ENCODE data around the gene PRKRIP1.
"Not testable (repeated sequence)": the region's sequence is repeated elsewhere in the genome, so short reads cannot be mapped to it uniquely, and the experiment has no call there.

Gene PRKRIP1

GRCh38 chr7:102460467-102460866 is 64.3 kb downstream of the PRKRIP1 start:
- DNase-seq = no peak

- no peak for DNase-seq
Observed at GRCh38 chr7:102463841-102464576, 67.8 kb downstream of the PRKRIP1 start.

DNA sequence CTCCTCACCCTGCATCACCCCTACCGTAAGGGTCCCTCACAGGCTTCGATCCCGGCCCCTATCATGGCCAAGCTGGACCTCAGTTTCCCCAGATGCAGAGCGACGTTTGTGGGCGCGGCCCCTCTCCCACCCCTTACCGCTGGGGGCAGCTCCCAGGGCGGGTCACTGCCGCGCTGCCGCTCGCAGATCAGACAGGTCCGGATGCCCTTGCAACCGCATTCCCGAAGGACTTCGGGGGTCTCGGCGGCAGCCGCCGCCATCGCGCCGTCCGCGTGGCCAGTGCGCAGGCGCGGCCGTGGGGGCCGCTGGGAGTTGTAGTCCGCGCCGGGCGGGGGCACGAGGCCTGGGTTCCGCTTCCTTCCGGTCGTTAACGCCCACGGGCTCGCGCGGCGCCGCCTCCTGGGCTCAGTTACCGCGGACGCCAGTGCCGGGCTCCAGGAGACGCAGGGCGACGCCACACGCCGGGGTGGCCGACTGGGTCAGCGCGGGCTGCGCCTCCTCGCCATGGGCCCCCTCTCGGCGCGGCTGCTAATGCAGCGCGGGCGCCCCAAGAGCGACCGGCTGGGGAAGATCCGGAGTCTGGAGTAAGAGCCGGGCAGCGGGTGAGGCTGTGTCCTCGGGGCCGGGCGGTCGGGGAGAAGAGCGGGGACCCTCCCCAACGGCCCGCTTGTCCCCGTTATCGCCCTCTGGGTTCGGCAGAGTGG is 68.6 kb downstream of the PRKRIP1 start, which contains the start of the genes ALKBH4 and LRWD1:
Gene ALKBH4, minus strand, starts transcription at position 287 of the 704 bp plus-strand sequence. Its CDS starts 27 bp downstream, at position 260.
Gene LRWD1, plus strand, starts transcription at position 408 of the 704 bp plus-strand sequence. Its CDS starts 97 bp downstream, at position 505.
- peak; percentile 83 for DNase-seq

DNA sequence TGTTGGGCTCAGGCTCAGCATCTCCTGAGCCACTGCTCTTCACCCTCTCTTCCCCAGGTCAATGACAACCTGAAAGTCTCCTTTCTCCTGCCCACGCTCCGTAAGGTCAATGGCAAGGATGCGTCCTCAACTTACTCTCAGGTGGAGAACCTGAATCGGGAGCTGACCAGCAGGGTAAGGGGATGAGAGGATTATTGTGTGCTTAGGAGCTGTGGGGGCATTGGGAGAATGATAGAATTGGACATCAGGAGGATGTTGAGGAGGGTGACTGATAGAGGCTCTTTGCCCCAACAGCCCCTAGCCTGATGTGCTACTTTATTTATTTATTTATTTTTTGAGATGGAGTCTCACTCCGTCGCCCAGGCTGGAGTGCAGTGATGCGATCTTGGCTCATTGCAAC is 69.9 kb downstream of the PRKRIP1 start:
- DNase-seq = no peak

DNA sequence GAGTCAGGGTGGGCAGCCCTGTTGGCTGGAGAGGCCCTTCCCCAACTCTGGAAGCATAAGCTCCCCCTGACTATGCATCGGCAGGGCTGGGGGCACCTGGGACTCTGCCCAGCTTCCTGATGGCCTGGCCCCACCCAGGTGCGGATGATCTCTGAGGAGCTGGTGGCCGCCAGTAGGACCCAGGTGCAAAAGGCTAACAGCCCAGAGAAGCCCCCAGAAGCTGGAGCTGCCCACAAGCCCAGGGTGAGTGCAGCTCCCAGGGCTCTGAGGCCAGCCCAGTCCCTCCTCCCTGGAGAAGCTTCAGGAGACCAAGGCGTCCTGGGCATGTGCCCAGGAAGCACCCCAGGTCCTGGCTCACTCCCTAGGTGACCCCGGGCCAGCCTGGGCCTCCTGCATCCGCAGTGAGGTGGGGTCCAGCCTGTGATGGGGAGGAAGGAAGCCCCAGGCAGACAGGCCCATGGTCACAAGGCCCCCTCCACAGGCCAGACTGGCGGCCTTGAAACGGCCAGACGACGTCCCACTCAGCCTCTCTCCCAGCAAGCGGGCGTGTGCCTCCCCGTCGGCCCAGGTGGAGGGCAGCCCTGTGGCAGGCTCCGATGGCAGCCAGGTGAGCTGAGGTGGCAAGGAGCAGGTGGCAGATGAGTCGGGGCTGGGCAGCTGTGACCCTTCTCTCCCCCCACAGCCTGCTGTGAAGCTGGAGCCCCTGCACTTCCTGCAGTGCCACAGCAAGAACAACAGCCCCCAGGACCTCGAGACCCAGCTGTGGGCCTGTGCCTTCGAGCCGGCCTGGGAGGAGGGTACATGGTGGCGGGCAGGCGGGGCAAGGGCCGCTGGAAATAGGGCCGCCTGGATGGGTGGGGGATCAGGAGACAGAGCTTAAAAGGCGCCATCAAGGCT is 71.7 kb downstream of the PRKRIP1 start:
- no peak for DNase-seq

- DNase-seq = no peak
Observed at GRCh38 chr7:102468478-102469350, 72.6 kb downstream of the PRKRIP1 start.

DNA sequence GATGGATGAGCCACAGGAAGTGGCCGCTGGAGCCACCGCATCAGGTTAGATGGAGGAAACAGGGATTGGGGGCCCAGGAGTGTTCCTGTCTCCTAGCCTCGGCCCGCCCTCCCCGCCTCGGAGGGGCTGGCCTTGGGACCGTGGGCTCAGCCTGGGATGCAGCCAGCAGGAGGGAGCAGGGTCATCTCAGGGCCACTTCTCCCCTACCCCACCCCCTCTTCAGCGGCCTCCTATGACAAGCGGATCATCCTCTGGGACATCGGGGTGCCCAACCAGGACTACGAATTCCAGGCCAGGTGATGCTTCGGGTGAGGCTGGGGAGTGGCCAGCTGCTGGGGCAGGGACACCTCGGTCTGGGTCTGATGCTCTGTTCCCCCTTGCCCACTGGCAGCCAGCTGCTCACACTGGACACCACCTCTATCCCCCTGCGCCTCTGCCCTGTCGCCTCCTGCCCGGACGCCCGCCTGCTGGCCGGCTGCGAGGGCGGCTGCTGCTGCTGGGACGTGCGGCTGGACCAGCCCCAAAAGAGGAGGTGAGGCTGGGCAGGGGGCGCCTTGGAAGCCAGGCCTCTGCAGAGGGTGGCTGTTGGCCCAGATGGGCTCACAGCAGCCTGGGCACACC is 73.3 kb downstream of the PRKRIP1 start:
- DNase-seq = no peak

DNA sequence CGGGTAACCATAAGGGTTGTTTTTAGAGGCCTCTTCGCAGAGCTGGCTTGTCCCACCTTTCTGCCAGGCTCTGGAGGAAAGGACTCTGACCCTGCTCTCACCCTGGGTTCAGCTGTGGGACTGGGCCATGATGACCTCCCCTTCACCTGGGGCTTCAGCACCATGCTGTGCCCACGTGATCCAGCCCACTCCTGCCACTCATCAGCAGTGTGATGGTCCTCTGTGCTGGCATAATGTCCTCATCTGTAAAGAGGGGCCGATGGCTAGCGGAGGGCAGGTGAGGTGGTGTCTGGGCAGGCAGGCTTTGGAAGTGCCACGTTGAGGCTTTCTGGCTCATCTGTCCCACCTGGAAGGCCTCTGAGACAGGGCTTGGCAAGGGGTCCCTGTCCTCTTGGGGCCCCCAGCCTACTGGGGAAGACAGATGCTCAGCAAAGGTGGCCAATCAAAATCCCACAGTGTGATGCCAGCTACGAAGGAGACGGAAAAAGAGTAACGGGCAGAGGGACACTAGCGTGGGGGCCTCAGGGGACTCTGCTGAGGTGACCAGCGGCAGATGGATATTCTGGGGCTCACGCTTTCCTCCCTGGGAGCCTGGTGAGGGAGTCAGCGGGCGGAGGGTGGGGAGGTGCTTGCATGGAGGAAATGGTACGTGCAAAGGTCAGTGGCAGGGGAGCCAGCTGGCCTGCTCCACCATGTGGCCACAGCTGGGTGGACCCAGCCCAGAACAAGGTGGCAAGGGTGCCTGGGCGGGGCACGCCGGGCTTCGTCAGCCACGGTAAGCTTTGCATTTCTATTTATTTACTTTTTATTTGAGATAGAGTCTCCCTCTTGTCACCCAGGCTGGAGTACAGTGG is 74.0 kb downstream of the PRKRIP1 start:
- DNase-seq = no peak

GRCh38 chr7:102471791-102472125 is 75.6 kb downstream of the PRKRIP1 start:
- DNase-seq = no peak

DNA sequence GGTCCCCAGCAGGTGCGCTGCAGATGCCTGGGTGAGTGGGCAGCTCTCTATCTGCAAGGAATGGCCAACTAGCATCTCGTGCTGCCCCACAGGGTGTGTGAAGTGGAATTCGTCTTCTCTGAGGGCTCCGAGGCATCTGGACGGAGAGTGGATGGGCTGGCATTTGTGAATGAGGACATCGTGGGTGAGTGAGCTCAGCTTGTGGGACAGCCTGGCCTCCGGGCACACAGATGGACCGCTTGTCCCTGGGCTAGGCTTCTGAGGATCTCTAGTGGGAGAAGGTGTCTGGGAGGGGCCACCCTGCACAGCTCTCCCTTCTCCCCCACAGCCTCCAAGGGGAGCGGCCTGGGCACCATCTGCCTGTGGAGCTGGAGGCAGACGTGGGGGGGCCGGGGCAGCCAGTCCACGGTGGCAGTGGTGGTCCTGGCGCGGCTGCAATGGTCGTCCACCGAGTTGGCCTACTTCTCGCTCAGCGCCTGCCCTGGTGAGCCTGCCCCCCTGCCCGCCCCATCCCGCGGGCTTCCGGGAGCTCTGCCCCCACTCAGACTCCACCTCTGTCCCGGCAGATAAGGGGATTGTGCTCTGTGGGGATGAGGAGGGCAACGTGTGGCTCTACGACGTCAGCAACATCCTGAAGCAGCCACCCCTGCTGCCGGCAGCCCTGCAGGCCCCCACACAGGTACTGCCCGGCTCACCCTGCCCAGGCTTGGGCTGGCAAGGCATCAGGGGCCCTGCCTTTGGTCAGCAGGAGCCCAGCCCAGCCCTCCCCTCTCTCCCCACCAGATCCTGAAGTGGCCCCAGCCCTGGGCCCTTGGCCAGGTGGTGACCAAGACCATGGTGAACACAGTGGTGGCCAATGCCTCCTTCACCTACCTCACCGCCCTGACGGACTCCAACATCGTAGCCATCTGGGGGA is 76.2 kb downstream of the PRKRIP1 start:
- no peak for DNase-seq

GRCh38 chr7:102473271-102473991 is 77.3 kb downstream of the PRKRIP1 start:
- DNase-seq = no peak

DNA sequence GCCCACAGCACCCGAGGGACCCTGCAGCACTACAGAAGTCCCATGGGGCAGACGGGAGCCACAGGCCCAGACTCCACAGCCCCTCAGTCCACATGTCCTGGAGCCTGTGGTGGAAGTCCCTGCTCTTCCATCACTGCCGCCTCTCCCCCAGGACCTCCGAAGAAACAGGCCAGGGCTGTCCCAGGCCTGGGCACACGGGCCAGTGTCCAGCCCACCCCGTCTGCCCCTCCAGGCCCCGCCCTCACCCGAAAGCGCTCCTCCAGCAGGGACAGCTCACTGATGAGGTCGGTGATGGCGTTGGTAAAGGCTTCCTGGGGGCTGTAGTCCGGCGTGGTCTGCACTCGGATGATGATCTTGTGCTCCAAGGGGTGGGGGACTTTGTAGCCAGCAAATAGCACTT is 78.0 kb downstream of the PRKRIP1 start:
- not testable (repeated sequence) for DNase-seq

- not testable (repeated sequence) for DNase-seq
Observed at GRCh38 chr7:102474736-102475435, 78.7 kb downstream of the PRKRIP1 start.
